Astrocyte of the spinal cord (primary cell): ENCODE results near the gene GJB1.
A peak's percentile ranks its signal among the peaks of the same experiment; 100 is the strongest.

Experiments used
- DNase-seq: peaks from one replicate; pipeline ENCODE4 v3.0.0; 2011; ENCODE audit warnings: low read depth, low spot score
- H3K4me3 ChIP-seq: 2 replicates; pipeline ENCODE4 v1.5.1; 2011; ENCODE audit warnings: low read depth, mild to moderate bottlenecking, low read length, moderate library complexity
- CTCF ChIP-seq: IDR thresholded peaks from 2 replicates; pipeline ENCODE4 v1.5.1; 2012; ENCODE audit warnings: low read depth, mild to moderate bottlenecking, low read length, inconsistent platforms
- in situ Hi-C: cut with HindIII; loops from 2 replicates; pipeline ENCODE4 v1.10.0; 2017; ENCODE audit warnings: low sequenced_read_pairs

Gene GJB1

GRCh38 chrX:71181558-71181909, 41.5 kb upstream of the GJB1 start:
- peak overlapping the region; percentile 48 for H3K4me3 ChIP-seq
- in situ Hi-C loops, result no loop called here
- DNase-seq, result no peak
- TF ChIP-seq CTCF, result no peak

DNA sequence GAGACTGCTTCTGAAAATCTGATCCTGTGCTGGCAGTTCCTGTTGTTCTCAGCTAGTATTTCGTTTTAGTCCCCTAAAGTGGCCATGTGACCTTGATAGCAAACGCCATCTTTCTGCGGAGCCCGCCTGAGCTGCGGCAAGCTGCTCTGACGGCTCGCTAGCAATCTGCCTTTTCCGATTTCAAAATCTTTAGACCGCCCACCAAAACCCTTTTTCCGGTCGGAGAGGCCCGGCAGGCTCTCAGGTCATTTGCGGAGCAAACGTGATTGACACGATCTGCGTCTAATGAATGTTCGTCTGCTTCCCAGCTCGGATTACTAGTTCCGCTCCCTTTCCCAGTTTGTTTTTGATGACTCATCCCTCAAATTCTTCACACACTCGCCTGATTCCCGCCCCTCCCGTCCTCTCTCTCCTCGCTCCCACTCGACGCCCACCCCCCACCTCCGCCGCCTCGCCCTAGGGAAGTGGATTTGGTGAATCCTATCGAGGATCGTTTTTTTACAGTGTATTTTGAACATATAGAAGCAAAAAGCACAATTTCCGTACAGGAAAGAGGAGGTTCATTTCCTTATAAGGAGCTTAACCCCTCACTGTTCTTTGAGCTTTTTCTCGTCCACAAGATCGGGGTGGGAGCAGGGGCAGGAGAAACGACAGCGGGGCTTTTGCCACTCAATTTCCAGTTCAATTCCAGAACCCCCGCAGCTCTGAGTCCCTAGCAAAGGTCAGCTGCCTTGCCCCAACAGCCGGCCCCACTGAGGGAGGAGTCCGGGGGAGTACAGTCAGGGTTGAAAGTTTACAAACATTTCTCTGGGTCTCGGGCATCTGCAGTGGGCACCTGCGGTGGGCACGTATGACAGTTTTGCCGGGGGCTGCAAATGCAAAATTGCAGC, 40.9 kb upstream of the GJB1 start:
- peak overlapping the region; percentile 48 for H3K4me3 ChIP-seq
- in situ Hi-C loops, result no loop called here
- no peak for TF ChIP-seq CTCF
- DNase-seq, result peak; percentile 95

- no peak for DNase-seq
- H3K4me3 ChIP-seq, result no peak overlapping the region
- in situ Hi-C loops, result no loop called here
- no peak for TF ChIP-seq CTCF
Observed at GRCh38 chrX:71182871-71183270, 40.2 kb upstream of the GJB1 start.

- in situ Hi-C loops, result no loop called here
- TF ChIP-seq CTCF, result no peak
- no peak overlapping the region for H3K4me3 ChIP-seq
- DNase-seq, result no peak
Observed at GRCh38 chrX:71183341-71183740, 39.7 kb upstream of the GJB1 start.

- no peak for DNase-seq
- H3K4me3 ChIP-seq, result no peak overlapping the region
- TF ChIP-seq CTCF, result no peak
- in situ Hi-C loops, result no loop called here
Observed at GRCh38 chrX:71184092-71184491, 38.9 kb upstream of the GJB1 start.

DNA sequence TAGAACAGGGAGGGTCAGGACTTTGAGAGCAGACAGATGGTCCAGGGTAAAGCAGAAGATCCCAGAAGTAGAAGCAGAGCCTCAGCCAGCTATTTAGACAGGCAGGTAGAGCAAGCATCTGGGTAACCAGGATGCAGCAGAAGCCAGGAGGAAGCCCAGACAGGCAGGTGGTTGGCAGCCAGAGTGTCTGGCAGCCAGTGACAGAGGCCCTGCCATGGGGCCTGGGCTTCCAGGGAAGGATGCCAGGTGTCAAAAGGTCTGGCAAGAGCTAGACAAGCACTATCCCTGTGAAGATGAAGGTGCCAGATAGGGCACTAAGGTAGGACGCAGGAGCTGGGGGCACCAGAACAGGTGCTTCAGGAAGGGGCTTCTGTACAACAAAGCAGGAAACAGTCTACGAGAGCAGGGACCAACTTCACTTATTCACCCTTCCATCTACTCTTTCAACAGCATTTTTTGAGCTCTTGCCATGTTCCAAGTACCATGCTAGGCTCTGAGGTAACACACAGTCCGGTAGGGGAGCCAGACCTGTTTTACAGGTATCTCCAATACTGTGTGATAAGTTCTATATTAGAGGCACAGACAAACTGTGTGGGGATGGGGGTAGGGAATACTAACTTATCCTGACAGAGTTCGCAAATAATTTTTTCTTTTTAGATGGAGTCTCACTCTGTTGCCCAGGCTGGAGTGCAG, 38.1 kb upstream of the GJB1 start:
- in situ Hi-C loops, result no loop called here
- DNase-seq, result no peak
- H3K4me3 ChIP-seq, result no peak overlapping the region
- no peak for TF ChIP-seq CTCF
